ENCODE data around the gene CKS1B. TPM values are rescaled to one million over a fixed set of nuclear protein-coding genes. Genes with fewer than 3 reads are reported as not detected.
A peak's percentile ranks its signal among the peaks of the same experiment; 100 is the strongest.

CKS1B gene
- total RNA-seq, 1 experiment from 2014 or later: 258 TPM

- no peak for DNase-seq (ENCODE audit: low spot score)
- TF ChIP-seq JUN (CRISPR knock-in tag; IDR thresholded peaks at IDR 0.05) (no peak), ETV6 (CRISPR knock-in tag; IDR thresholded peaks at IDR 0.05) (no peak), JAZF1 (CRISPR knock-in tag; IDR thresholded peaks at IDR 0.05) (no peak), AR (CRISPR knock-in tag; IDR thresholded peaks at IDR 0.05) (no peak)
- Mint-ChIP-seq H3K4me1 (peaks cover 51% of the 10 kb centered on the region), H3K27ac (peak overlapping the region; percentile 47), H3K4me3 (no peak overlapping the region), H3K9me3 (no peaks in the 10 kb centered on the region), H3K27me3 (ENCODE audit: low read depth) (no peaks in the 10 kb centered on the region), H3K36me3 (peaks cover 7% of the 10 kb centered on the region; the same call in 1 of the 2 replicates)
- no peak for ATAC-seq
- POLR2A ChIA-PET: no interaction called here
- CTCF ChIA-PET: interaction anchor here (1.1 to 3.5 kb wide), 4 partner anchors 12 to 51 kb away, joined by 8 to 34 read pairs (median 22); partner anchors contain the start of gene ADAM15
These were observed 36.5 kb downstream of the CKS1B start for GRCh38 chr1:155011004-155011416.

GRCh38 chr1:155011437-155012025 is 37.0 kb downstream of the CKS1B start:
- POLR2A ChIA-PET: interaction anchor here (1.0 to 1.5 kb wide), 4 partner anchors 18 to 59 kb away, joined by 4 to 6 read pairs (median 4); partner anchors contain the start of genes LENEP and SHC1
- DNase-seq (ENCODE audit: low spot score) (no peak), ATAC-seq (no peak)
- Mint-ChIP-seq H3K4me3 (no peak overlapping the region), H3K36me3 (peaks cover 8% of the 10 kb centered on the region; the same call in 1 of the 2 replicates), H3K27ac (peak overlapping the region; percentile 47; the same call in 1 of the 2 replicates), H3K27me3 (ENCODE audit: low read depth) (no peaks in the 10 kb centered on the region), H3K9me3 (no peaks in the 10 kb centered on the region), H3K4me1 (peaks cover 48% of the 10 kb centered on the region)
- CTCF ChIA-PET: interaction anchor here (1.1 to 6.8 kb wide), 17 partner anchors 8 to 182 kb away, joined by 3 to 73 read pairs (median 9); partner anchors contain the start of genes ADAM15, EFNA4, KRTCAP2 and LENEP
- TF ChIP-seq E2F4 (CRISPR knock-in tag; IDR thresholded peaks at IDR 0.05; ENCODE audit: borderline replicate concordance, low read depth) (no peak), HMGXB4 (CRISPR knock-in tag; IDR thresholded peaks at IDR 0.05) (0 out of 2 replicates have a peak, but pooled peaks have one; percentile 17)

GRCh38 chr1:155012026-155012546 is 37.6 kb downstream of the CKS1B start:
- peaks cover 8% of the 10 kb centered on the region; the same call in 1 of the 2 replicates for H3K36me3 Mint-ChIP-seq
- H3K4me3 Mint-ChIP-seq: peak overlapping the region; percentile 45
- POLR2A ChIA-PET: interaction anchor here (0.8 to 1.5 kb wide), 6 partner anchors 8 to 58 kb away, joined by 3 to 6 read pairs (median 4); partner anchors contain the start of genes FLAD1, LENEP and SHC1
- TF ChIP-seq TEAD1 (CRISPR knock-in tag; IDR thresholded peaks at IDR 0.05) (no peak), PRDM15 (CRISPR knock-in tag; IDR thresholded peaks at IDR 0.05) (peak; percentile 60; the same call in 1 of the 2 replicates), USF2 (CRISPR knock-in tag; IDR thresholded peaks at IDR 0.05) (peak; percentile 93), SP1 (CRISPR knock-in tag; conservative IDR thresholded peaks at IDR 0.05) (peak; percentile 83), MAX (CRISPR knock-in tag; IDR thresholded peaks at IDR 0.05) (peak; percentile 64; the same call in 1 of the 2 replicates), IRF1 (CRISPR knock-in tag; IDR thresholded peaks at IDR 0.05) (no peak), ZNF281 (CRISPR knock-in tag; IDR thresholded peaks at IDR 0.05) (peak; percentile 66; the same call in 1 of the 2 replicates), NFYB (CRISPR knock-in tag; conservative IDR thresholded peaks at IDR 0.05; ENCODE audit: low read depth) (peak; percentile 77)

More at GRCh38 chr1:155012026-155012546, 37.6 kb downstream of the CKS1B start:
- DNase-seq (ENCODE audit: low spot score) (peak; percentile 88), ATAC-seq (peak; percentile 78)
- CTCF ChIA-PET: interaction anchor here (0.6 to 6.8 kb wide), 19 partner anchors 8 to 181 kb away, joined by 3 to 73 read pairs (median 7); partner anchors contain the start of genes ADAM15, EFNA4, KRTCAP2 and LENEP
- H3K4me1 Mint-ChIP-seq: peaks cover 49% of the 10 kb centered on the region
- H3K9me3 Mint-ChIP-seq: no peaks in the 10 kb centered on the region
- H3K27me3 Mint-ChIP-seq (ENCODE audit: low read depth): no peaks in the 10 kb centered on the region
- H3K27ac Mint-ChIP-seq: peak overlapping the region; percentile 95
